Stomach (tissue), 4 donors: ENCODE measurements around the gene SURF1.

Source experiments
- CTCF ChIP-seq, 7 experiments: fragments of 450-650 bp in 4 of 7; fragments of 200-600 bp in 3 of 7; sonication (generic) in 3 of 7; IDR thresholded peaks; one replicate each; pipeline ENCODE4 v1.5.1; 2016 to 2019; ENCODE audit warnings: antibody characterized with exemption in 7 of 7, control low read depth in 2 of 7, mild to moderate bottlenecking in 1 of 7
- EP300 ChIP-seq: sonication (generic); formaldehyde crosslinking; IDR thresholded peaks from one replicate; pipeline ENCODE4 v1.6.1; 2017; ENCODE audit warnings: antibody characterized with exemption
- POLR2A ChIP-seq, 4 donors: fragments of 450-650 bp; IDR thresholded peaks; one replicate each; pipeline ENCODE4 v1.6.1; 2016; ENCODE audit warnings: antibody characterized with exemption in 4 of 4, control low read depth in 2 of 4, mild to moderate bottlenecking in 1 of 4, moderate library complexity in 1 of 4
- POLR2AphosphoS5 ChIP-seq, 3 donors: sonication (generic); formaldehyde crosslinking; IDR thresholded peaks; one replicate each; pipeline ENCODE4 v1.6.1; 2016; ENCODE audit warnings: antibody characterized with exemption in 3 of 3

DNA sequence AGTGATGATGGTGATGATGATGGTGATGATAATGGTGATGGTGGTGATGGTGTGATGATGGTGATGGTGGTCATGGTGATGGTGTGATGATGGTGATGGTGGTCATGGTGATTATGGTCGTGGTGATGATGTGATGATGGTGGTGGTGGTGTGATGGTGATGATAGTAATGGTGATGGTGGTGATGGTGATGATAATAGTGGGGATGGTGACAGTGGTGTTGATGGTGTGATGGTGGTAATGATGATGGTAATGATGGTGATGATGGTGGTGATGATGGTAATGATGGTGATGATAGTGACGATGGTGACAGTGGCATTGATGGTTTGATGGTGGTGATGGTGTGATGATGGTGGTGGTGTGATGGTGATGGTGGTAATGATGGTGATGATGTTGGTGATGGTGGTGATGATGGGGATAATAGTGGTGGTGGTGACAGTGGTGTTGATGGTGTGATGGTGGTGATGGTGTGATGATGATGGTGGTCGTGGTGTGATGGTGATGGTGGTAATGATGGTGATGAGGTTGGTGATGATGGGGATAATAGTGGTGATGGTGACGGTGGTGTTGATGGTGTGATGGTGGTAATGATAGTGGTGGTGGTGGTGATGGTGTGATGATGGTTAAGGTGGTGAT lies 26.3 kb upstream of the SURF1 start:
- TF ChIP-seq CTCF (IDR thresholded peaks at IDR 0.05) (no peak), EP300 (no peak), POLR2A (IDR thresholded peaks at IDR 0.05) (no peak), POLR2AphosphoS5 (IDR thresholded peaks at IDR 0.05) (no peak)
